Liver (tissue), 9 donors: Measurements from ENCODE around the gene NGRN. TPM values are rescaled to one million over a fixed set of nuclear protein-coding genes. Genes with fewer than 3 reads are reported as not detected.

Experiments
- DNase-seq: peaks from one replicate; pipeline ENCODE4 v3.0.0-alpha.2; 2017; ENCODE audit warnings: low spot score
- H3K27ac ChIP-seq, 2 donors: one replicate each; pipeline ENCODE4 v1.7.0; 2013; ENCODE audit warnings: inconsistent platforms in 2 of 2, low read length in 2 of 2, control low read depth in 1 of 2, low read depth in 1 of 2, mild to moderate bottlenecking in 1 of 2
- H3K27me3 ChIP-seq, 4 donors: one replicate each; pipeline versions ENCODE4 v1.6.1 to v1.7.0; 2013; ENCODE audit warnings: low read length in 3 of 4, inconsistent platforms in 1 of 4, mild to moderate bottlenecking in 1 of 4, moderate library complexity in 1 of 4; ENCODE audit not compliant: control insufficient read depth in 4 of 4, insufficient read depth in 4 of 4
- H3K36me3 ChIP-seq, 4 donors: one replicate each; pipeline versions ENCODE4 v1.6.1 to v1.7.0; 2013; ENCODE audit warnings: low read length in 3 of 4, mild to moderate bottlenecking in 3 of 4, low read depth in 1 of 4, moderate library complexity in 1 of 4; ENCODE audit not compliant: control insufficient read depth in 4 of 4, insufficient read depth in 3 of 4
- H3K4me1 ChIP-seq, 4 donors: one replicate each; pipeline versions ENCODE4 v1.6.1 to v1.7.0; 2013; ENCODE audit warnings: low read length in 3 of 4, mild to moderate bottlenecking in 3 of 4, moderate library complexity in 1 of 4; ENCODE audit not compliant: control insufficient read depth in 4 of 4, insufficient read depth in 4 of 4
- H3K4me3 ChIP-seq, 3 donors: one replicate each; pipeline versions ENCODE4 v1.6.1 to v1.7.0; 2013; ENCODE audit warnings: low read length in 3 of 3, control low read depth in 1 of 3, low read depth in 1 of 3, mild to moderate bottlenecking in 1 of 3
- H3K9ac ChIP-seq, 2 donors: one replicate each; pipeline ENCODE4 v1.7.0; 2013; ENCODE audit warnings: low read length in 2 of 2, mild to moderate bottlenecking in 2 of 2, moderate library complexity in 2 of 2, control low read depth in 1 of 2, low read depth in 1 of 2
- H3K9me3 ChIP-seq, 4 donors: one replicate each; pipeline versions ENCODE4 v1.6.1 to v1.7.0; 2013; ENCODE audit warnings: low read length in 3 of 4; ENCODE audit not compliant: control insufficient read depth in 4 of 4
- CTCF ChIP-seq: fragments of 150-350 bp; IDR thresholded peaks from 2 replicates; pipeline ENCODE4 v1.5.1; 2017; ENCODE audit warnings: improper control_type of control experiment, low read depth, low read length; ENCODE audit not compliant: missing input control
- EGR1 ChIP-seq, 2 donors: IDR thresholded peaks; 2 replicates each; pipeline ENCODE4 v1.6.1; 2016 to 2018; ENCODE audit warnings: antibody characterized with exemption in 2 of 2, low read depth in 2 of 2
- FOXA1 ChIP-seq: IDR thresholded peaks from 2 replicates; pipeline ENCODE4 v1.6.1; 2016; ENCODE audit warnings: antibody characterized with exemption
- GABPA ChIP-seq, 2 donors: IDR thresholded peaks in 1 of 2; conservative IDR thresholded peaks in 1 of 2; 2 replicates each; pipeline ENCODE4 v1.6.1; 2016; ENCODE audit warnings: antibody characterized with exemption in 2 of 2, mild to moderate bottlenecking in 1 of 2, moderate library complexity in 1 of 2
- HNF4A ChIP-seq, 2 donors: conservative IDR thresholded peaks; 2 replicates each; pipeline ENCODE4 v1.6.1; 2016; ENCODE audit warnings: antibody characterized with exemption in 2 of 2, mild to moderate bottlenecking in 2 of 2
- HNF4G ChIP-seq: IDR thresholded peaks from 2 replicates; pipeline ENCODE4 v1.6.1; 2016; ENCODE audit warnings: antibody characterized with exemption
- JUND ChIP-seq, 2 donors: IDR thresholded peaks; 2 replicates each; pipeline ENCODE4 v1.6.1; 2016; ENCODE audit warnings: antibody characterized with exemption in 2 of 2
- NR2F2 ChIP-seq: IDR thresholded peaks from 2 replicates; pipeline ENCODE4 v1.6.1; 2016; ENCODE audit warnings: antibody characterized with exemption
- RAD21 ChIP-seq, 2 donors: IDR thresholded peaks; 2 replicates each; pipeline ENCODE4 v1.6.1; 2016; ENCODE audit warnings: antibody characterized with exemption in 2 of 2, mild to moderate bottlenecking in 2 of 2
- RXRA ChIP-seq, 2 donors: IDR thresholded peaks; 2 replicates each; pipeline ENCODE4 v1.6.1; 2017 to 2018; ENCODE audit warnings: antibody characterized with exemption in 2 of 2, mild to moderate bottlenecking in 1 of 2
- SP1 ChIP-seq: IDR thresholded peaks from 2 replicates; pipeline ENCODE4 v1.6.1; 2018; ENCODE audit warnings: antibody characterized with exemption, mild to moderate bottlenecking
- TAF1 ChIP-seq: conservative IDR thresholded peaks from 2 replicates; pipeline ENCODE4 v1.6.1; 2016; ENCODE audit warnings: antibody characterized with exemption, mild to moderate bottlenecking
- YY1 ChIP-seq: IDR thresholded peaks from 2 replicates; pipeline ENCODE4 v1.6.1; 2016; ENCODE audit warnings: antibody characterized with exemption, mild to moderate bottlenecking
- ZBTB33 ChIP-seq: IDR thresholded peaks from 2 replicates; pipeline ENCODE4 v1.6.1; 2016; ENCODE audit warnings: antibody characterized with exemption
- WGBS: extraction: QIAGEN DNeasy Blood & Tissue Kit; methylation state at CpG from one replicate; pipeline ENCODE4 v1.1.7; 2013; 5-methylcytosine and 5-hydroxymethylcytosine counted together
- polyA plus RNA-seq, 2 donors: library from polyadenylated mRNA; stranded (reverse) in 1 of 2; unstranded in 1 of 2; fragments of 200-250 nt in 1 of 2; fragments of >200 nt in 1 of 2; fragmentation: Nextera tagmentation in 1 of 2; extraction: Ambion mirVana in 1 of 2; gene quantifications; one replicate each; pipeline versions ENCODE4 v1.2.1 to v1.2.3, GENCODE V29; 2013 to 2015
- total RNA-seq, 2 donors: library from RNA; depleted of rRNA; stranded (reverse); fragments of >200 nt; gene quantifications; one replicate each; pipeline ENCODE4 v1.2.3, GENCODE V29; 2014
- TF ChIP-seq, protein P1 (sequence below): IDR thresholded peaks from 2 replicates; pipeline ENCODE4 v1.6.1; 2016; ENCODE audit warnings: antibody characterized with exemption, mild to moderate bottlenecking
- TF ChIP-seq, protein P2 (sequence below): IDR thresholded peaks from 2 replicates; pipeline ENCODE4 v1.6.1; 2016; ENCODE audit warnings: antibody characterized with exemption
- donor health status: healthy.
- donor health status: healthy.
- donor health status: healthy.
- donor health status: healthy.
- donor health status: healthy.

NGRN gene
- total and polyA plus RNA-seq, 4 donors, result 22.8 to 26.6 (median 24.9) TPM

GRCh38 chr15:90232941-90233386, 32.5 kb upstream of the NGRN start:
- Histone ChIP-seq H3K9ac (peak overlapping the region; percentile 83 to 90), H3K27ac (peak overlapping the region; percentile 96 to 97), H3K4me3 (peak overlapping the region; percentile 62 to 89 (median 86)), H3K9me3 (no peaks in the 10 kb centered on the region), H3K27me3 (no peaks in the 10 kb centered on the region), H3K36me3 (peaks cover 11 to 20% (median 16%) of the 10 kb centered on the region in 4 donors), H3K4me1 (peaks cover 13 to 47% (median 35%) of the 10 kb centered on the region in 4 donors)
- no peak for DNase-seq
- peak in 1 of 2 donors; percentile 14 for TF ChIP-seq GABPA (IDR thresholded peaks at IDR 0.05 in 1 of 2, conservative IDR thresholded peaks at IDR 0.05 in 1 of 2)
- TF ChIP-seq YY1, result no peak
- TF ChIP-seq SP1, result no peak
- peak; percentile 81 to 85 for TF ChIP-seq RAD21 (IDR thresholded peaks at IDR 0.05)
- TF ChIP-seq EGR1 (IDR thresholded peaks at IDR 0.05; ENCODE audit: low read depth in 2 of 2), result no peak
- peak; percentile 68 for TF ChIP-seq CTCF
- TF ChIP-seq, protein P1, sequence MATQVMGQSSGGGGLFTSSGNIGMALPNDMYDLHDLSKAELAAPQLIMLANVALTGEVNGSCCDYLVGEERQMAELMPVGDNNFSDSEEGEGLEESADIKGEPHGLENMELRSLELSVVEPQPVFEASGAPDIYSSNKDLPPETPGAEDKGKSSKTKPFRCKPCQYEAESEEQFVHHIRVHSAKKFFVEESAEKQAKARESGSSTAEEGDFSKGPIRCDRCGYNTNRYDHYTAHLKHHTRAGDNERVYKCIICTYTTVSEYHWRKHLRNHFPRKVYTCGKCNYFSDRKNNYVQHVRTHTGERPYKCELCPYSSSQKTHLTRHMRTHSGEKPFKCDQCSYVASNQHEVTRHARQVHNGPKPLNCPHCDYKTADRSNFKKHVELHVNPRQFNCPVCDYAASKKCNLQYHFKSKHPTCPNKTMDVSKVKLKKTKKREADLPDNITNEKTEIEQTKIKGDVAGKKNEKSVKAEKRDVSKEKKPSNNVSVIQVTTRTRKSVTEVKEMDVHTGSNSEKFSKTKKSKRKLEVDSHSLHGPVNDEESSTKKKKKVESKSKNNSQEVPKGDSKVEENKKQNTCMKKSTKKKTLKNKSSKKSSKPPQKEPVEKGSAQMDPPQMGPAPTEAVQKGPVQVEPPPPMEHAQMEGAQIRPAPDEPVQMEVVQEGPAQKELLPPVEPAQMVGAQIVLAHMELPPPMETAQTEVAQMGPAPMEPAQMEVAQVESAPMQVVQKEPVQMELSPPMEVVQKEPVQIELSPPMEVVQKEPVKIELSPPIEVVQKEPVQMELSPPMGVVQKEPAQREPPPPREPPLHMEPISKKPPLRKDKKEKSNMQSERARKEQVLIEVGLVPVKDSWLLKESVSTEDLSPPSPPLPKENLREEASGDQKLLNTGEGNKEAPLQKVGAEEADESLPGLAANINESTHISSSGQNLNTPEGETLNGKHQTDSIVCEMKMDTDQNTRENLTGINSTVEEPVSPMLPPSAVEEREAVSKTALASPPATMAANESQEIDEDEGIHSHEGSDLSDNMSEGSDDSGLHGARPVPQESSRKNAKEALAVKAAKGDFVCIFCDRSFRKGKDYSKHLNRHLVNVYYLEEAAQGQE, result no peak
- TF ChIP-seq NR2F2, result no peak
- TF ChIP-seq JUND (IDR thresholded peaks at IDR 0.05), result peak in 1 of 2 donors; percentile 30
- WGBS, result 5% methylated on average over 9 of the region's 9 CpGs

GRCh38 chr15:90233387-90234095, 31.9 kb upstream of the NGRN start, which contains the start of gene CIB1:
Gene CIB1, minus strand, starts transcription at chr15:90233941. Its CDS starts 56 bp downstream, at chr15:90233885.
- H3K4me1 ChIP-seq, result peaks cover 13 to 47% (median 35%) of the 10 kb centered on the region in 4 donors
- no peaks in the 10 kb centered on the region for H3K27me3 ChIP-seq
- WGBS, result under 1% methylated on average over 63 of the region's 63 CpGs
- peak in 1 of 2 donors; percentile 73 for TF ChIP-seq EGR1 (IDR thresholded peaks at IDR 0.05; ENCODE audit: low read depth in 2 of 2)
- peak; percentile 11 for TF ChIP-seq FOXA1
- TF ChIP-seq CTCF, result no peak
- TF ChIP-seq RAD21 (IDR thresholded peaks at IDR 0.05), result peak in 1 of 2 donors; percentile 20
- peak; percentile 72 for TF ChIP-seq SP1
- peak; percentile 69 for TF ChIP-seq HNF4G
- TF ChIP-seq ZBTB33, result no peak
- TF ChIP-seq, protein P1, result peak; percentile 51
- TF ChIP-seq TAF1, result no peak
- TF ChIP-seq, protein P2, sequence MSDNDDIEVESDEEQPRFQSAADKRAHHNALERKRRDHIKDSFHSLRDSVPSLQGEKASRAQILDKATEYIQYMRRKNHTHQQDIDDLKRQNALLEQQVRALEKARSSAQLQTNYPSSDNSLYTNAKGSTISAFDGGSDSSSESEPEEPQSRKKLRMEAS, result no peak
- peak; percentile 63 to 72 for TF ChIP-seq RXRA (IDR thresholded peaks at IDR 0.05)
- TF ChIP-seq HNF4A (conservative IDR thresholded peaks at IDR 0.05), result peak; percentile 78 to 88
- peak; percentile 75 for TF ChIP-seq NR2F2
- H3K9me3 ChIP-seq, result no peaks in the 10 kb centered on the region
- peak; percentile 75 for DNase-seq
- peak within 1 kb of the TSS; percentile 83 to 90 for H3K9ac ChIP-seq
- peak within 1 kb of the TSS; percentile 96 to 97 for H3K27ac ChIP-seq
- H3K4me3 ChIP-seq, result peak within 1 kb of the TSS; percentile 62 to 89 (median 86)
- H3K36me3 ChIP-seq, result peaks cover 9 to 17% (median 14%) of the 10 kb centered on the region in 4 donors
